Measurements from ENCODE around the gene ANO2. TPM values are rescaled to one million over a fixed set of nuclear protein-coding genes. Genes with fewer than 3 reads are reported as not detected.

ANO2 gene
- total RNA-seq, 1 donor from 2014 or later, result 20.1 TPM

- peak in 1 of 2 donors; percentile 57 for DNase-seq (ENCODE audit: low spot score in 2 of 2)
- no peaks in the 10 kb centered on the region for H3K9me3 ChIP-seq
- TF ChIP-seq CTCF (IDR thresholded peaks at IDR 0.05), result no peak
- H3K27ac ChIP-seq, result no peak overlapping the region
- no peaks in the 10 kb centered on the region for H3K27me3 ChIP-seq
- intact Hi-C loops (cut with DNase I), result loop anchor here (10.0 kb wide), 2 partner anchors 131 to 339 kb away; no protein-coding TSS in a partner anchor
- H3K4me1 ChIP-seq, result no peaks in the 10 kb centered on the region
- no peak overlapping the region for H3K4me3 ChIP-seq
- no peaks in the 10 kb centered on the region for H3K36me3 ChIP-seq
These were observed 431.0 kb downstream of the ANO2 start for GRCh38 chr12:5514016-5514415.

GRCh38 chr12:5513406-5513805, 431.7 kb downstream of the ANO2 start:
- H3K27ac ChIP-seq, result no peak overlapping the region
- no peak overlapping the region for H3K4me3 ChIP-seq
- DNase-seq (ENCODE audit: low spot score in 2 of 2), result peak in 1 of 2 donors; percentile 40
- no peaks in the 10 kb centered on the region for H3K9me3 ChIP-seq
- TF ChIP-seq CTCF (IDR thresholded peaks at IDR 0.05), result no peak
- no peaks in the 10 kb centered on the region for H3K4me1 ChIP-seq
- no peaks in the 10 kb centered on the region for H3K27me3 ChIP-seq
- intact Hi-C loops (cut with DNase I), result loop anchor here (10.0 kb wide), 2 partner anchors 131 to 339 kb away; no protein-coding TSS in a partner anchor
- H3K36me3 ChIP-seq, result no peaks in the 10 kb centered on the region

Other genes starting within 250 kb of the ANO2 start
- gene VWF, start 179.4 kb upstream of the ANO2 start, total RNA-seq, result 1,026 TPM

Data from ascending aorta (tissue), 2 donors.